Lower leg skin (tissue), 3 donors: ENCODE measurements around the gene TBC1D3B.

ENCODE experiments used
- CTCF ChIP-seq, 3 donors: fragments of 450-650 bp; IDR thresholded peaks; one replicate each; pipeline ENCODE4 v1.5.1; 2016; ENCODE audit warnings: antibody characterized with exemption in 3 of 3, mild to moderate bottlenecking in 3 of 3, moderate library complexity in 2 of 3
- POLR2A ChIP-seq, 2 donors: fragments of 450-650 bp; IDR thresholded peaks; one replicate each; pipeline ENCODE4 v1.6.1; 2016 to 2017; ENCODE audit warnings: antibody characterized with exemption in 2 of 2, mild to moderate bottlenecking in 1 of 2, moderate library complexity in 1 of 2

GRCh38 chr17:36182176-36183000, 6.0 kb upstream of the TBC1D3B start:
- TF ChIP-seq CTCF (IDR thresholded peaks at IDR 0.05) (no peak), POLR2A (IDR thresholded peaks at IDR 0.05) (no peak)
